Activated T-helper 17 cell treated with anti-CD3 and anti-CD28 coated beads, Interleukin-2, amount 50 U/mL, for 72 hours (primary cell): ENCODE measurements around the gene DNAH8. TPM values are rescaled to one million over a fixed set of nuclear protein-coding genes. Genes with fewer than 3 reads are reported as not detected.
A peak's percentile ranks its signal among the peaks of the same experiment; 100 is the strongest.

Source experiments
- ATAC-seq: fragments of 150-1000 bp; cut with Tn5 transposase; replicated peaks from 2 replicates; pipeline ENCODE4 v1.10.0; 2021; ENCODE audit warnings: mild to moderate bottlenecking, moderate library complexity
- H3K27ac Mint-ChIP-seq: one replicate; pipeline ENCODE4 v1.8.0; 2022; ENCODE audit warnings: mixed read lengths
- H3K27me3 Mint-ChIP-seq: one replicate; pipeline ENCODE4 v1.8.0; 2022; ENCODE audit warnings: mixed read lengths
- H3K36me3 Mint-ChIP-seq: one replicate; pipeline ENCODE4 v1.8.0; 2022; ENCODE audit warnings: low read depth, mild to moderate bottlenecking, mixed read lengths
- H3K4me1 Mint-ChIP-seq: one replicate; pipeline ENCODE4 v1.8.0; 2022; ENCODE audit warnings: mixed read lengths
- H3K4me3 Mint-ChIP-seq: one replicate; pipeline ENCODE4 v1.8.0; 2022; ENCODE audit warnings: mild to moderate bottlenecking, mixed read lengths
- H3K9me3 Mint-ChIP-seq: one replicate; pipeline ENCODE4 v1.8.0; 2022; ENCODE audit warnings: mixed read lengths
- total RNA-seq, 2 donors: library from RNA; stranded (reverse); gene quantifications; one replicate each; pipeline ENCODE4 v1.2.3, GENCODE V29; 2022

Gene DNAH8
- total RNA-seq, 2 donors from 2014 or later, result 0.03 to 0.09 TPM

DNA sequence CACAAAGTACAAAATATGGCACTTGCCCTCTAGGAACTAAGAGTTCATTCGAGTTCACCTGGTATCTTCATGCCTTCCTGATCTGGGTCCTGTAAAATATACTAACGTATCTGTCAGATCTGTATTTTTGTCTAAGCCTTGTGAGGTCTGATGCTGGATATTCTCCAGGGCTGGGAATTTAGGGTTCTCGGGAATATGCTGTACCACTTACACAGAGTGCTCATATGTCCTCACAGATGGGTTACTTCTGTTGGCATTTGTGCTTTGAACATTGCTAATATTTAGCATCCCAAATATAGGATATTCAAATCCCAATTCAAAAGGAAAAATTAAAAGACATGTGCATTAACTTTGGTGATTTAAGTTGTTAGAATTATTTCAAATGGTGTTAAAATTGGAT lies 122.0 kb downstream of the DNAH8 start:
- no peak overlapping the region for H3K4me3 Mint-ChIP-seq

DNA sequence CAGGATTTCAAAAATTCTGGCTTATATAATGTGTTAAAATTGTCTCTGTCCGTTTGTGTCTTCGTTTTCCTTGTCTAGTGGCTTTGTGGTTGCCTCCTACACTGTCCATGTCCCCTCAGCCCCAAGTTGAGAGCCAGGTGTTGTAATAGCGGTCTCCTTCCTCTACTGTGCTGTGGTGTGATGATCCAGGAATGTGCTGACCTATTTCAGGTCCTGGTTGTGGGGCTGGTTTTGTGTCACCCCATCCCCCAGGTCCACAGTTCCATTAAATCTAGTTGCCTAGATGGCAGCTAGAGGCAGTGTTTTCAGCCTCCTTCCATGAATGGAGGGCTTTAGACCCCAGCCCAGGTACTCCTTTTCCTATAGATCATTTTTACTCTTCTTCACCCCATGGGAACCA lies 128.7 kb downstream of the DNAH8 start:
- H3K36me3 Mint-ChIP-seq, result no peaks in the 10 kb centered on the region
- no peak for ATAC-seq
- H3K27me3 Mint-ChIP-seq, result peaks cover 3% of the 10 kb centered on the region
- H3K9me3 Mint-ChIP-seq, result no peaks in the 10 kb centered on the region
- no peak overlapping the region for H3K27ac Mint-ChIP-seq
- H3K4me3 Mint-ChIP-seq, result no peak overlapping the region
- H3K4me1 Mint-ChIP-seq, result no peaks in the 10 kb centered on the region

More for the DNA sequence above, 122.0 kb downstream of the DNAH8 start:
- Mint-ChIP-seq H3K36me3 (no peaks in the 10 kb centered on the region), H3K27ac (no peak overlapping the region), H3K27me3 (peaks cover 3% of the 10 kb centered on the region), H3K4me1 (no peaks in the 10 kb centered on the region), H3K9me3 (no peaks in the 10 kb centered on the region)
- ATAC-seq, result no peak

DNA sequence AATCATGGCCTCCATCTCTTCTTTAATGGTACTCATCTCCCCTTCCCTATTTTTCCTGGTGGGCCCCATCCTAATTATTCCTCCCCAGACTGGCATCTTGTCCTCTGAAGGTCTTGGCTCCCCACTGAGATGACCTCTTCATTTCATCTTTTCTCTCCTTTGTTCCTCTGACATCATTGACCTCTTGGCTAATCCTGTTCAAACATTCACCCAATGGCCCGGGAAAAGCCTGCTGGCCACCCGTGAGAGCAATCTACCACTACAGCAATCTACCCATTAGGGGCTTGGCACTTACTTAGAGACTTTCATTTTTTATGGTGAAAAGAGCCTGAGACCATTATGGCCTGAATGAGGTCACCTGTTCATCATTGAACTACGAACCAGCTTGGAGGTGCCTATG lies 130.8 kb downstream of the DNAH8 start:
- Mint-ChIP-seq H3K27ac (no peak overlapping the region), H3K4me3 (no peak overlapping the region), H3K9me3 (no peaks in the 10 kb centered on the region), H3K36me3 (no peaks in the 10 kb centered on the region), H3K4me1 (no peaks in the 10 kb centered on the region), H3K27me3 (peaks cover 7% of the 10 kb centered on the region)
- no peak for ATAC-seq

DNA sequence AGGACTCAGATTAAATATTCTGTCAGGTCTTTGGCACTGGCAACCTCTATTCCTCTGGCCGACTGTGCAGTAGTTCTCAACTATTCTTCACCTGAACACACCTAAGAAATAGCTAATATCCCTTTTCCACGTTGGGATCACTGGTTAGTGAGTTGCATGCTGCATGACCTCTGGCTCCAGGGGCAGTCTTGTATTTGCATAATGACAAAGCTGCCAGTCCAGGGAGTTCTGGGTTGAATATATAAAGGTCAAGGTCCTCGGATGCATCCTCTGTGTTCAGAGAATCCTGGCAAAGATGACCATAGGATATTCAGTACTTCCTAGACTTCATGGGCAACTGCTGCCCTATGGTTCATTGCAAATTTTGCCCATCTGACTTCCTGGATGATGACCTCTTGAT lies 131.2 kb downstream of the DNAH8 start:
- no peak overlapping the region for H3K27ac Mint-ChIP-seq
- H3K27me3 Mint-ChIP-seq, result peaks cover 7% of the 10 kb centered on the region
- H3K9me3 Mint-ChIP-seq, result no peaks in the 10 kb centered on the region
- no peaks in the 10 kb centered on the region for H3K36me3 Mint-ChIP-seq
- H3K4me3 Mint-ChIP-seq, result no peak overlapping the region
- H3K4me1 Mint-ChIP-seq, result no peaks in the 10 kb centered on the region
- no peak for ATAC-seq

DNA sequence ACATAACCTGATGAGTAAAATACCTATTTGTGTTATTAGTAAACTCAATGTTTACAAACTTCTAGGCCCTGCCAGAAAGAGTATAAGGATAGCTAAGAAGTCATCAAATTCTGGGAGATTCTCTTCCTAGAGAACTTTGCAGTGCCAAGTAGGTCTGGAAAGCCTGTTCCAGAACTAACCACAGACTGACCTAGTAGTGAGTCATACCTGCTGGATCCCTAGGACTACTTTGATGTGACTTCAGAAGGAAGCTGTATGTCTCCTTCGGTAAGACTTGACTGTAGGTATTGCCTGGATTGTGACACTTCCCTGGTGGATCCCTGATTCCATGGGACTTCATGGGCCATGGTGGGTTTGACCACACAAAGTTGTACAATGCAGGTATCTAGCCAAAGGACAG lies 131.7 kb downstream of the DNAH8 start:
- Mint-ChIP-seq H3K27me3 (peaks cover 7% of the 10 kb centered on the region), H3K27ac (peak overlapping the region; percentile 23), H3K36me3 (no peaks in the 10 kb centered on the region), H3K9me3 (no peaks in the 10 kb centered on the region), H3K4me1 (no peaks in the 10 kb centered on the region), H3K4me3 (no peak overlapping the region)
- peak; percentile 32 for ATAC-seq

DNA sequence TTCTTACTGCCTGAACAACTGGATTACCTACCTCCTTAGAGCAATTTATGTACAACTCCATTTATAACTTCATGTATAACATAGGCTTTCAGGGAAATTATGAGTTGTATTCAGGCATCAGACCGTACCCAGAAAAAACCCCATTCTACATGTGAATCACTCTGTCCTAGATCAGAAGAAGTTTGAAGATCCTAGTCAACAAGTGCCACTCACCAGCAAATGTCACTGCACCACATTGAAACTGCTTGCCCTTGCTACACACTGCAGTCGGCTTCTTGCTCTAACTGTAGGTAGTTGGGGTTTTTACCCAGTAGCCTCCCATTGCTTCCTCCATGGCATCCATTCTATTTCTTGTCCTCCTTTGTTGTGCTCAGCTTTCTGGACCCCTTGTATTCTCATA lies 132.4 kb downstream of the DNAH8 start:
- H3K36me3 Mint-ChIP-seq, result no peaks in the 10 kb centered on the region
- H3K9me3 Mint-ChIP-seq, result no peaks in the 10 kb centered on the region
- no peak overlapping the region for H3K4me3 Mint-ChIP-seq
- H3K27ac Mint-ChIP-seq, result peak overlapping the region; percentile 23
- no peaks in the 10 kb centered on the region for H3K4me1 Mint-ChIP-seq
- H3K27me3 Mint-ChIP-seq, result peaks cover 7% of the 10 kb centered on the region
- peak; percentile 95 for ATAC-seq

DNA sequence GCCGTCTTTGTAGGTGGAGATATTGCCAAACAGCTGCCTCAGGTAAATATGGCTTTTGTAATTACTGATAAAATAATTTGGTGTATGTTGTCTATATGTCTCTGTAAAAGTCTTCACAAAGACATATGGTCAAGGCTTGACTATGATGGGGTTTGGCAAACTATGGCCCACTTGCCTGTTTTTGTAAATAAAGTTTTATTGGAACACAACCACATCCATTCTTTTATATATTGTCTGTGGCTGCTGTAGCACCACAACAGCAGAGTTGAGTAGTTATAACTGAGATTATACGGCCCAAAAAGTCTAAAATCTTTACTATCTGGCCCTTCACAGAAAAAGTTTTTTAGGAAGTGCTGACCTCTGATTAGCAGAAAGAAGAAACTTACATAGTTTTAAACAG lies 133.6 kb downstream of the DNAH8 start:
- H3K4me3 Mint-ChIP-seq, result no peak overlapping the region
- no peak overlapping the region for H3K27ac Mint-ChIP-seq
- H3K36me3 Mint-ChIP-seq, result no peaks in the 10 kb centered on the region
- no peaks in the 10 kb centered on the region for H3K9me3 Mint-ChIP-seq
- no peak for ATAC-seq
- H3K27me3 Mint-ChIP-seq, result peaks cover 7% of the 10 kb centered on the region
- H3K4me1 Mint-ChIP-seq, result no peaks in the 10 kb centered on the region

DNA sequence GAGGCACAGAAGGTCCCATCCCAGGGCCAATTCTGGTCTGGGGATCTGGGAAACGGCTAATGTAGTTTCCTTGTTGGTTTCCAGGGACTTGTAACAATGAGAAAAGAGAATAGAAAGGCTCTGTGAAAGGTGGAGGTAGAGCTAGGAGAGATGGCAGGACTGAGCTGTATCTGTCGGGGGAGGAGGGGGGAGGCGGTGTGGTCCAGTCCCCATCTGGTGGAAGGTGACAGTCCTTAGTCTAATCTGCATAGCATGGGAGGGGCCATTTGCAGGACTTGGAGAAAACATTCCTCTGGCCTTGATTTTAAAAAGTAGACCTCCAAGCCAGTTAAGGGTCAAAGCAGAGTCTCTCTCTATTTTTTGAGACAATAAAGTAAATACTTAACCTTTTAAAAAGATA lies 137.1 kb downstream of the DNAH8 start:
- H3K9me3 Mint-ChIP-seq, result no peaks in the 10 kb centered on the region
- peaks cover 17% of the 10 kb centered on the region for H3K27me3 Mint-ChIP-seq
- ATAC-seq, result no peak
- no peak overlapping the region for H3K4me3 Mint-ChIP-seq
- H3K4me1 Mint-ChIP-seq, result no peaks in the 10 kb centered on the region
- H3K27ac Mint-ChIP-seq, result no peak overlapping the region
- H3K36me3 Mint-ChIP-seq, result no peaks in the 10 kb centered on the region

DNA sequence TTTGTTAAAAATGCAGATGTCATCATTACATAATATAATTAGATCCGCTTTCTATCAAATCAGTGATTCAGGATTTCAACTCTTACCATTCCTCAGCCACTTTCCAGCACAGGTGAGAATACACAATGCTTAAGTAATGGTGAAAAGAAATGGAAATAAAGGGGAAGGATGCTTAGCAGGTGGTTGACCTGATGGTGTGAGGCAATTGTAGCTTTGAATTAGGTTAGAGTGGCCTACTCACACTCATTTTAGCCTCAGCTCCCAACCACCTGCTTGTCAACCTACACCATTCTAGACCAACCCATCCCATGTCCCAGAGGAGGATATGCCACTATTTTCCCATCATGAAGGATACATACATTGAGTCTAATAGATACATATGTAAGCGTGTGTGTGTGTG lies 138.1 kb downstream of the DNAH8 start:
- Mint-ChIP-seq H3K4me3 (no peak overlapping the region), H3K27ac (no peak overlapping the region), H3K9me3 (no peaks in the 10 kb centered on the region), H3K27me3 (peaks cover 13% of the 10 kb centered on the region), H3K36me3 (no peaks in the 10 kb centered on the region), H3K4me1 (no peaks in the 10 kb centered on the region)
- ATAC-seq, result no peak

DNA sequence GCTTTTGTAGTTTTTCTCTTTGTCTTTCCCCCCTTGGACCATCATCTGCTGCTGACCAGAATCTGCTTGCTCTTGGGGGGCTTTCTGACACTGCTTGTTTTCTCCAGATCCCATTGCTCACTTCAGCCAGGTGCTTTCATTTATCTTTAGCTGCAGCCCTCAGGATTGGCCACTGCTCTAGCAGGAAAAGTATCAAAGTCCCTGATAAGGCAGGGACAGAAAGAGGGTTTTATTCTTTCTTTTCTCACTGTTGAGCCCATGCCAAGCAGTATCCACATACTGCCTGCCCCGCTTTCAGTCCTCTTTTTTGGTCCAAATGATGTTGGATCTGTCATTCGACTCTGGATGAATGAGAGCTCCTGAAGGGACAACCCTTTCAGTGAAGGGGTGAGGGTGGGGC lies 141.4 kb downstream of the DNAH8 start:
- Mint-ChIP-seq H3K9me3 (no peaks in the 10 kb centered on the region), H3K27ac (no peak overlapping the region), H3K36me3 (no peaks in the 10 kb centered on the region), H3K4me3 (no peak overlapping the region), H3K27me3 (peaks cover 19% of the 10 kb centered on the region), H3K4me1 (no peaks in the 10 kb centered on the region)
- no peak for ATAC-seq

DNA sequence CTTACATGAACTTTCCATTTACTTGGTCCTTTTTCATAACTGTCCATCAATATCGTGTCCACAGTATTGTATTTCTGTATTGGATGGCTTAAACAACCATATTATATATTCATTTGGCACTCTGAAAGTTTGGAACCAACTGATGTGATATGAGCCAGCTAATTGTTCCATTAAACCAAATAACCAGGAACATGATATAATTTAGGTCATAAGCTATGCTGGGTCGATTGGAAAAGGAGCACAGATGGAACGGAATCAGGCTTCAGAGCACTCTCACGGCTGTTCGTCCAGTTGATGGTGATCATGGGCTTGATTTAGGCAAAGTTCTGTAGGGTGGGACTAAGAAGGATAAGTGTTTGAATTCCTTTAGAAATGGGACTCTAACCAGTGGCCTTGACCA lies 142.7 kb downstream of the DNAH8 start:
- Mint-ChIP-seq H3K27ac (no peak overlapping the region), H3K4me1 (no peaks in the 10 kb centered on the region), H3K9me3 (no peaks in the 10 kb centered on the region), H3K27me3 (peaks cover 22% of the 10 kb centered on the region), H3K36me3 (no peaks in the 10 kb centered on the region), H3K4me3 (no peak overlapping the region)
- no peak for ATAC-seq

DNA sequence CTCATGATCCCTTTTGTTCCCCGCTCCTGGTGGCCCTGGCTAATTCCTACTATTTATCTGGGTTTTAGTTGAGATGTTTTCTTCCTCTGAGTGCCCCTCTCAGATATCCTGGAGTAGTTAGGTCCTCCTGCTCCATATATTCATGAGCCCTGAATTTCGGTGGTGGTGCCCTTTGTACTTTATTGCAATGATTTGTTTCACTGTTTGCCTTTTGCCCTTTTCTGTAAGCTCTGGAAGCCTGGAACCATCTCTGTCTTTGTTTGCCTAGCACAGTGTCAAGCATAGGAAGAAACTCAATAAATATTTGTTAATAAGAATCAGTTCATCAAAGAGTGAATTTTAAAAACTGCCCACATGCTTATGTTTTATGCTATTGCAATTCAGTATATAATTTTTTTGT lies 144.9 kb downstream of the DNAH8 start:
- peaks cover 23% of the 10 kb centered on the region for H3K27me3 Mint-ChIP-seq
- H3K9me3 Mint-ChIP-seq, result no peaks in the 10 kb centered on the region
- no peaks in the 10 kb centered on the region for H3K4me1 Mint-ChIP-seq
- H3K36me3 Mint-ChIP-seq, result no peaks in the 10 kb centered on the region
- ATAC-seq, result no peak
- no peak overlapping the region for H3K4me3 Mint-ChIP-seq
- no peak overlapping the region for H3K27ac Mint-ChIP-seq

DNA sequence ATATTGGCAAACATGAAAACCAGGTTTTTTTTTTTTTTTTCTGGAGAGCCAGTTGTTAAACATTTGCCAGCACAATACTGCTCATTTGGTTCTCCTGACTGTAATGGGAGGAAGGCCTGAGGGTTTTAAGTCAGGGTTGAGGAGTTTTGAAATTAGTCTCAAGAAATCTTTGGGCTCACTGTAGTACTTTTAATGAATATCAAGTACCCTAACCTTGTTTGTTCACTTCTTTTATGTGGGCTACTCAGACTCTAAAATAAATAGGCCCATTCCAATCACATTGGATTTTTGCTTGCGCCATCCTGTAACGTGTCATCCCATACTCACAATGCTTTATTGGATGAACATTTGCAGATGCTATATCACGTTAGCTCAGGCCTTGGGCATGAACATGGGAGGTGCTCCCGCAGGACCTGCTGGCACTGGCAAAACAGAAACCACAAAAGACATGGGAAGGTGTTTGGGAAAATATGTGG lies 146.9 kb downstream of the DNAH8 start:
- Mint-ChIP-seq H3K27ac (no peak overlapping the region), H3K36me3 (no peaks in the 10 kb centered on the region), H3K9me3 (no peaks in the 10 kb centered on the region), H3K4me1 (no peaks in the 10 kb centered on the region), H3K4me3 (no peak overlapping the region), H3K27me3 (peaks cover 16% of the 10 kb centered on the region)
- ATAC-seq, result no peak

DNA sequence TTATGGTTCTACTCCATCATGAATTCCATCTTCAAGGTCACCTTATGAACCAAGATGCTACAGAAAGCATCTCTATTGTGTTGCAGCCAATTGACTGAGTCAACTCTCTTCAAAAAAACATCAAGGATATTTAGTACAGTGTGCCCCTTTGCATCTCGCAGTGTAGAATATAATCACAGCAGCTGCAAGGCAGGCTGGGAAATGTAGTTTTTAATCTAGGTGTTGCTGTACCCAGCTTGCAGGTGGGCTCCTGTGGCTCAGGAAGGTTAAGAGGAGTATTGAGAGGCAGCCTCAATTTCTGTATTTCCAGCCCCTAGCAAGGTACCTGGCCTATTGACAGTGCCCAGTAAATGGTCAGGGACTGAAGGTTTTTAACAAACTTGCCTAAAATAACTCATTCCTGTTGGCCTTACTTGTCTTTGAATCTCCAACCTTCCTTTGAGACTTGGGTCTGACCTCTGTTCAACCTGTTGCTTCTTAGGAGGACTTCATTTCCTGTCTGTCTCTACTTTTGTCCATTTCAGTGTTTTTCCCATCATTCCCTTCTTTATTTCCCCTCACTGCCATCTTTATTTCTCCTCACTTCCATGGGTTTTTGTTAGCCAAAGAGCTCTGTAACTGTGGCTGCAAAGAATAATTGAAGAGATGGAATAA lies 150.5 kb downstream of the DNAH8 start:
- Mint-ChIP-seq H3K36me3 (no peaks in the 10 kb centered on the region), H3K9me3 (no peaks in the 10 kb centered on the region), H3K27me3 (peaks cover 15% of the 10 kb centered on the region), H3K4me3 (no peak overlapping the region), H3K27ac (no peak overlapping the region), H3K4me1 (no peaks in the 10 kb centered on the region)
- no peak for ATAC-seq

DNA sequence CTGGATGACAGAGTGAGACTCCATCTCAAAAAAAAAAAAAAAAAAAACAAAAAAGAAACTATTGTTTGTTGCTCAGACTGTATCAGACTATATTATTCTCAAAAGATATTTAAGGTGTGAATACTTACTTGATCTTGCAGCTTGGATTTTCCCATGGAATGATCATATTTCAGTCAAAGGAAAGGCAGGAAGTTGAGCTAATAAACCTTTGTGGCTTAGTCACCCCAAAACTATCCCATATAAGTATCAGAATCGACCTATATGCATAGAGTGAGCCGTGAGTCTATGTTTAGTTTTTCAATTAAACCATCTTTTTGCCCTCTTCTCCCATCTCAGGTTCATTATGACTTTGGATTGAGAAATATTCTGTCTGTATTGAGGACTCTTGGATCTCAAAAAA lies 152.6 kb downstream of the DNAH8 start:
- peaks cover 12% of the 10 kb centered on the region for H3K27me3 Mint-ChIP-seq
- no peaks in the 10 kb centered on the region for H3K9me3 Mint-ChIP-seq
- peaks cover 5% of the 10 kb centered on the region for H3K4me1 Mint-ChIP-seq

More for the DNA sequence above, 152.6 kb downstream of the DNAH8 start:
- Mint-ChIP-seq H3K4me3 (no peak overlapping the region), H3K36me3 (no peaks in the 10 kb centered on the region), H3K27ac (no peak overlapping the region)
- ATAC-seq, result no peak
